OCI-LY7 (cell line): Measurements from ENCODE around the gene RCCD1. TPM values are rescaled to one million over a fixed set of nuclear protein-coding genes. Genes with fewer than 3 reads are reported as not detected.

ENCODE experiments used
- BruUV-seq: library from RNA; stranded (reverse); fragments of 400-500 nt; replicated peaks from 2 replicates; lab custom pipeline; 2021; lab: Mats Ljungman, UMichigan
- CTCF ChIA-PET: fragments of 300-600 bp; sonication (Branson Sonifier 250); formaldehyde crosslinking; loops from one replicate; lab custom pipeline; 2022; ENCODE audit warnings: antibody characterized with exemption; ENCODE audit not compliant: unreplicated experiment; lab: Charles Lee
- POLR2A ChIA-PET: fragments of 300-600 bp; sonication (Branson Sonifier 250); formaldehyde crosslinking; loops from one replicate; lab custom pipeline; 2022; ENCODE audit warnings: antibody characterized with exemption; lab: Charles Lee
- DNase-seq: peaks from one replicate; pipeline ENCODE4 v3.0.0-alpha.2; 2015; ENCODE audit warnings: low spot score
- H2AFZ ChIP-seq: fragments of 200-600 bp; sonication (generic), shearing (Covaris generic); 2 replicates; pipeline ENCODE4 v1.6.1; 2014; ENCODE audit warnings: mild to moderate bottlenecking, antibody characterized with exemption, low read length, moderate library complexity
- H3K27ac ChIP-seq: fragments of 200-600 bp; sonication (generic); 2 replicates; pipeline ENCODE4 v1.5.1; 2014; ENCODE audit warnings: mixed run types, low read depth, mild to moderate bottlenecking, moderate library complexity, low read length, inconsistent platforms; ENCODE audit not compliant: poor library complexity, severe bottlenecking
- H3K36me3 ChIP-seq: fragments of 200-600 bp; sonication (generic); 2 replicates; pipeline ENCODE4 v1.6.1; 2014; ENCODE audit warnings: mild to moderate bottlenecking, antibody characterized with exemption, low read length, moderate library complexity, mixed read lengths; ENCODE audit not compliant: insufficient read depth
- H3K4me1 ChIP-seq: fragments of 200-600 bp; sonication (generic); 2 replicates; pipeline ENCODE4 v1.5.1; 2014; ENCODE audit warnings: mild to moderate bottlenecking, low read length; ENCODE audit not compliant: insufficient read depth, poor library complexity, severe bottlenecking
- H3K4me2 ChIP-seq: fragments of 200-600 bp; sonication (generic); 2 replicates; pipeline ENCODE4 v1.6.1; 2014; ENCODE audit warnings: mild to moderate bottlenecking, low read length
- H3K4me3 ChIP-seq: fragments of 200-600 bp; sonication (generic); 2 replicates; pipeline ENCODE4 v1.5.1; 2014; ENCODE audit warnings: mild to moderate bottlenecking, low read depth, low read length; ENCODE audit not compliant: poor library complexity, severe bottlenecking
- H3K79me2 ChIP-seq: fragments of 200-600 bp; sonication (generic); 2 replicates; pipeline ENCODE4 v1.6.1; 2016; ENCODE audit warnings: low read depth, mild to moderate bottlenecking, low read length, moderate library complexity, mixed read lengths; ENCODE audit not compliant: insufficient read depth
- H3K9me2 ChIP-seq: fragments of 200-600 bp; sonication (generic); 2 replicates; pipeline ENCODE4 v1.6.1; 2016; ENCODE audit warnings: mild to moderate bottlenecking, low read length, mixed read lengths; ENCODE audit not compliant: insufficient read depth
- H3K9me3 ChIP-seq: fragments of 200-600 bp; sonication (generic); 2 replicates; pipeline ENCODE4 v1.6.1; 2014; ENCODE audit warnings: mild to moderate bottlenecking, mixed run types, low read length, mixed read lengths
- H4K20me1 ChIP-seq: fragments of 200-600 bp; sonication (generic); 2 replicates; pipeline ENCODE4 v1.6.1; 2014; ENCODE audit warnings: mild to moderate bottlenecking, antibody characterized with exemption, low read length, moderate library complexity, mixed read lengths; ENCODE audit not compliant: insufficient read depth
- EZH2phosphoT487 ChIP-seq: fragments of 200-600 bp; sonication (generic); IDR thresholded peaks from 2 replicates; pipeline ENCODE4 v1.6.1; 2018; ENCODE audit warnings: low read depth, borderline replicate concordance, mild to moderate bottlenecking, mixed run types, antibody characterized with exemption, low read length, moderate library complexity, mixed read lengths
- intact Hi-C: fragments of 100-400 bp; cut with micrococcal nuclease; formaldehyde crosslinking; loops from one replicate; pipeline ENCODE4 v1.10.0; 2022; ENCODE audit not compliant: unreplicated experiment
- total RNA-seq, 2 experiments: library from RNA; depleted of rRNA in 1 of 2; stranded (reverse); fragments of >200 nt in 1 of 2; shearing (Covaris generic) in 1 of 2; gene quantifications; 2 replicates each; pipeline ENCODE4 v1.2.3, GENCODE V29; 2014 to 2022
- TF ChIP-seq, protein P1 (sequence below): fragments of 200-600 bp; sonication (generic); conservative IDR thresholded peaks from 2 replicates; pipeline ENCODE4 v1.5.1; 2014; ENCODE audit warnings: mild to moderate bottlenecking, antibody characterized with exemption, low read length, moderate library complexity, mixed read lengths

Gene RCCD1
- total RNA-seq, 2 experiments from 2014 or later = 77.7 to 84.5 TPM

DNA sequence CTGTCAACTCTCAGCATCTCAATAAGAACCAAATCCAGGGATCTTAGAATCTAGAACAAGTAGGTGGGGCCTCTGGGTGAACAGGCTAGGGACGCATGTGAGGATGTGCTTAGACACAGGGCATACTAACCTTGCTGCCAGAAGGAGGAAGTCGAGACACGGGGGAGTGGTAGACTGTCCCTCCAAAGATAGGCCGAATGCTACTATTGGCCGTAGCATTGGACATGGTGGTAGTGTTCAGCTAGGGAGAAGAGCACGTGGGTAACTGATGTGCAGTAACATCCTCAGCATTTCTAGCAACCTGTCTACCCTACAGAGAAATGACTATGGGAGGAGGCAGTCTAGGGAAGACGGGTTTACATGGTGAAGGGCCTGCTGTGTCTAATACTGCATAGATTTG lies 15.6 kb downstream of the RCCD1 start:
- Histone ChIP-seq H3K36me3 (peaks cover 94% of the 10 kb centered on the region), H3K4me1 (no peaks in the 10 kb centered on the region), H3K27ac (no peak overlapping the region), H3K4me2 (no peak overlapping the region), H3K9me3 (no peaks in the 10 kb centered on the region), H2AFZ (no peak overlapping the region), H3K79me2 (no peaks in the 10 kb centered on the region), H4K20me1 (no peaks in the 10 kb centered on the region), H3K9me2 (no peaks in the 10 kb centered on the region), H3K4me3 (no peak overlapping the region)
- ChIA-PET POLR2A (interaction anchor here (1.6 kb wide), 1 partner anchor 16 kb away, joined by 4 read pairs; no protein-coding TSS in a partner anchor), CTCF (no interaction called here)
- intact Hi-C loops = no loop called here
- TF ChIP-seq, protein P1, sequence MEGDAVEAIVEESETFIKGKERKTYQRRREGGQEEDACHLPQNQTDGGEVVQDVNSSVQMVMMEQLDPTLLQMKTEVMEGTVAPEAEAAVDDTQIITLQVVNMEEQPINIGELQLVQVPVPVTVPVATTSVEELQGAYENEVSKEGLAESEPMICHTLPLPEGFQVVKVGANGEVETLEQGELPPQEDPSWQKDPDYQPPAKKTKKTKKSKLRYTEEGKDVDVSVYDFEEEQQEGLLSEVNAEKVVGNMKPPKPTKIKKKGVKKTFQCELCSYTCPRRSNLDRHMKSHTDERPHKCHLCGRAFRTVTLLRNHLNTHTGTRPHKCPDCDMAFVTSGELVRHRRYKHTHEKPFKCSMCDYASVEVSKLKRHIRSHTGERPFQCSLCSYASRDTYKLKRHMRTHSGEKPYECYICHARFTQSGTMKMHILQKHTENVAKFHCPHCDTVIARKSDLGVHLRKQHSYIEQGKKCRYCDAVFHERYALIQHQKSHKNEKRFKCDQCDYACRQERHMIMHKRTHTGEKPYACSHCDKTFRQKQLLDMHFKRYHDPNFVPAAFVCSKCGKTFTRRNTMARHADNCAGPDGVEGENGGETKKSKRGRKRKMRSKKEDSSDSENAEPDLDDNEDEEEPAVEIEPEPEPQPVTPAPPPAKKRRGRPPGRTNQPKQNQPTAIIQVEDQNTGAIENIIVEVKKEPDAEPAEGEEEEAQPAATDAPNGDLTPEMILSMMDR = no peak
- no peak for TF ChIP-seq EZH2phosphoT487
- BruUV-seq = no TSS peak
- DNase-seq = no peak

DNA sequence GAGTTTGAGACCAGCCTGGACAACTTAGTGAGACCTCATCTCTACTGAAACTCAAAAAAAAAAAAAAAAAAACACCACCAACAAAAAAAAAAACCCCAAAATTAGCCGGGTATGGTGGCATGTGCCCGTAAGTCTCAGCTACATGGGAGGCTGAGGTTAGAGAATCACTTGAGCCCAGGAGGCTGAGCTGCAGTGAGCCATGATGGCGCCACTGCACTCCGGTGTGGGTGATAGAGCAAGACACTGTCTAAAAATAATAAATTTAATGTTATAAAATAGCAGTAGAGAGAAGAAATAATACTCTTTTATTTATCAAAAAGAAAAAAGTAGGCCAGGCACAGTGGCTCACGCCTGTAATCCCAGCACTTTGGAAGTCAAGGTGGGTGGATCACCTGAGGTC lies 17.4 kb downstream of the RCCD1 start:
- POLR2A ChIA-PET = interaction anchor here (0.6 to 1.2 kb wide), 5 partner anchors 9 to 37 kb away, joined by 3 to 4 read pairs (median 3); partner anchors contain the start of gene RCCD1
- intact Hi-C loops = no loop called here

DNA sequence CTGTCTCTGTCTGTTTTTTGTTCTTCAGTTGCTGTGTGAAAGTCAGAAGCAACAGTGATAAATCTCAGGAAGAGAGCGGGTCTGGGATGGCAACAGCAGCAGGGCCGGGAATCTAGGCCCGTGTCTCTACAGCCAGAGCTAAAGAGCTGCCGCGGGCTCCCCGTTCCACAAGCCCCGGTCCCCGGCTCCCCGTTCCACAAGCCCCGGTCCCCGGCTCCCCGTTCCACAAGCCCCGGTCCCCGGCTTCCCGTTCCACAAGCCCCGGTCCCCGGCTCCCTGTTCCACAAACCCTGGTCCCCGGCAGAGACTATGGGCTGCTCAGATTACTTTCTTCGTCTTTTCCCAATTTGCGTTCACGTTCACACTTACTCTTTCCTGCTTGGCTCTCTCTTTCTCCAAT lies 19.5 kb downstream of the RCCD1 start:
- Histone ChIP-seq H4K20me1 (no peaks in the 10 kb centered on the region), H3K27ac (no peak overlapping the region), H3K79me2 (no peaks in the 10 kb centered on the region), H3K9me3 (no peaks in the 10 kb centered on the region), H3K9me2 (no peaks in the 10 kb centered on the region), H2AFZ (no peak overlapping the region), H3K36me3 (peaks cover 93% of the 10 kb centered on the region), H3K4me2 (no peak overlapping the region), H3K4me1 (no peaks in the 10 kb centered on the region), H3K4me3 (no peak overlapping the region)
- POLR2A ChIA-PET = no interaction called here
- BruUV-seq = no TSS peak
- DNase-seq = no peak
- intact Hi-C loops = no loop called here
- TF ChIP-seq EZH2phosphoT487 = no peak
- TF ChIP-seq, protein P1 = no peak
- CTCF ChIA-PET = no interaction called here

More for the DNA sequence above, 17.4 kb downstream of the RCCD1 start:
- DNase-seq = no peak
- Histone ChIP-seq H3K36me3 (peaks cover 94% of the 10 kb centered on the region), H4K20me1 (no peaks in the 10 kb centered on the region), H3K27ac (no peak overlapping the region), H3K4me2 (no peak overlapping the region), H3K9me2 (no peaks in the 10 kb centered on the region), H3K4me1 (no peaks in the 10 kb centered on the region), H3K4me3 (no peak overlapping the region), H3K9me3 (no peaks in the 10 kb centered on the region), H2AFZ (no peak overlapping the region), H3K79me2 (no peaks in the 10 kb centered on the region)
- CTCF ChIA-PET = no interaction called here
- TF ChIP-seq, protein P1 = no peak
- no peak for TF ChIP-seq EZH2phosphoT487
- BruUV-seq = TSS peak; percentile 2
